IMR-90 (cell line): ENCODE results near the gene IFFO2. TPM values are rescaled to one million over a fixed set of nuclear protein-coding genes. Genes with fewer than 3 reads are reported as not detected.
A peak's percentile ranks its signal among the peaks of the same experiment; 100 is the strongest.

ENCODE experiments used
- ATAC-seq: fragments of 200-7000 bp; cut with Tn5 transposase; 2 replicates; pipeline ENCODE4 v1.9.1; 2020; ENCODE audit warnings: low read depth, mild to moderate bottlenecking, moderate library complexity
- BruUV-seq: library from RNA; stranded (reverse); fragments of 400-500 nt; replicated peaks from 2 replicates; lab custom pipeline; 2021; lab: Mats Ljungman, UMichigan
- CTCF ChIA-PET: fragments of 300-600 bp; formaldehyde crosslinking; extraction: SDS; loops from one replicate; lab custom pipeline; 2021; ENCODE audit warnings: antibody characterized with exemption; lab: Yijun Ruan, JAX
- POLR2A ChIA-PET: fragments of 300-600 bp; sonication (Branson Sonifier 250); formaldehyde crosslinking; loops from one replicate; lab custom pipeline; 2022; ENCODE audit warnings: antibody characterized with exemption; ENCODE audit not compliant: unreplicated experiment; lab: Charles Lee
- DNase-seq: peaks from one replicate; pipeline ENCODE4 v3.0.0; 2013
- H2AFZ ChIP-seq: replicated peaks from 2 replicates; pipeline ENCODE3; 2013; ENCODE audit warnings: low read length, mild to moderate bottlenecking; ENCODE audit not compliant: poor library complexity
- H2AK5ac ChIP-seq: 2 replicates; pipeline ENCODE4 v1.6.1; 2013; ENCODE audit warnings: low read depth, low read length, inconsistent platforms
- H2AK9ac ChIP-seq: replicated peaks from 2 replicates; pipeline ENCODE3; 2013; ENCODE audit warnings: mild to moderate bottlenecking, low read depth, low read length, moderate library complexity; ENCODE audit not compliant: poor library complexity
- H2BK120ac ChIP-seq: 2 replicates; pipeline ENCODE4 v1.6.1; 2013; ENCODE audit warnings: low read depth, low read length, inconsistent platforms
- H2BK15ac ChIP-seq: 3 replicates; pipeline ENCODE4 v1.6.1; 2013; ENCODE audit warnings: low read depth, low read length, inconsistent platforms
- H2BK20ac ChIP-seq: 2 replicates; pipeline ENCODE4 v1.6.1; 2013; ENCODE audit warnings: low read depth, mild to moderate bottlenecking, inconsistent platforms, low read length, moderate library complexity
- H2BK5ac ChIP-seq: 2 replicates; pipeline ENCODE4 v1.6.1; 2013; ENCODE audit warnings: mild to moderate bottlenecking, low read depth, low read length, inconsistent platforms; ENCODE audit not compliant: poor library complexity, severe bottlenecking
- H3K14ac ChIP-seq: replicated peaks from 2 replicates; pipeline ENCODE4 v1.6.1; 2013; ENCODE audit warnings: low read depth, low read length, inconsistent platforms
- H3K18ac ChIP-seq: 2 replicates; pipeline ENCODE4 v1.6.1; 2013; ENCODE audit warnings: low read depth, low read length, control low read depth
- H3K23ac ChIP-seq: 2 replicates; pipeline ENCODE4 v1.6.1; 2013; ENCODE audit warnings: low read depth, low read length, inconsistent platforms
- H3K27ac ChIP-seq: 2 replicates; pipeline ENCODE4 v1.5.1; 2013; ENCODE audit warnings: mild to moderate bottlenecking, control low read depth, low read length; ENCODE audit not compliant: insufficient read depth
- H3K27me3 ChIP-seq: 2 replicates; pipeline ENCODE4 v1.6.1; 2013; ENCODE audit warnings: low read length; ENCODE audit not compliant: control insufficient read depth, insufficient read depth
- H3K36me3 ChIP-seq: 2 replicates; pipeline ENCODE4 v1.6.1; 2013; ENCODE audit warnings: low read length, mixed read lengths; ENCODE audit not compliant: control insufficient read depth, insufficient read depth
- H3K4ac ChIP-seq: 2 replicates; pipeline ENCODE4 v1.6.1; 2013; ENCODE audit warnings: low read depth, low read length, inconsistent platforms
- H3K4me1 ChIP-seq: 2 replicates; pipeline ENCODE4 v1.6.1; 2013; ENCODE audit warnings: low read length, mixed read lengths; ENCODE audit not compliant: control insufficient read depth, insufficient read depth
- H3K4me2 ChIP-seq: 2 replicates; pipeline ENCODE4 v1.6.1; 2013; ENCODE audit warnings: low read depth, mild to moderate bottlenecking, control low read depth, low read length, moderate library complexity
- H3K4me3 ChIP-seq: 2 replicates; pipeline ENCODE4 v1.5.1; 2013; ENCODE audit warnings: low read depth, mild to moderate bottlenecking, control low read depth, low read length, moderate library complexity; ENCODE audit not compliant: insufficient read depth
- H3K56ac ChIP-seq: 2 replicates; pipeline ENCODE4 v1.6.1; 2013; ENCODE audit warnings: low read length, inconsistent platforms; ENCODE audit not compliant: insufficient read depth; ENCODE audit errors: extremely low read depth
- H3K79me1 ChIP-seq, 2 experiments: 2 replicates each; pipeline ENCODE4 v1.6.1; 2013; ENCODE audit warnings: low read length in 2 of 2, inconsistent platforms in 1 of 2, low read depth in 1 of 2
- H3K9ac ChIP-seq: 2 replicates; pipeline ENCODE4 v1.6.1; 2013; ENCODE audit warnings: low read depth, low read length, control low read depth
- H3K9me1 ChIP-seq: 2 replicates; pipeline ENCODE4 v1.6.1; 2013; ENCODE audit warnings: low read length, inconsistent platforms; ENCODE audit not compliant: insufficient read depth
- H3K9me3 ChIP-seq: 2 replicates; pipeline ENCODE4 v1.6.1; 2013; ENCODE audit warnings: low read length; ENCODE audit not compliant: control insufficient read depth, insufficient read depth
- H4K20me1 ChIP-seq: 2 replicates; pipeline ENCODE4 v1.6.1; 2013; ENCODE audit warnings: low read length, inconsistent platforms; ENCODE audit not compliant: insufficient read depth
- H4K5ac ChIP-seq: 2 replicates; pipeline ENCODE4 v1.6.1; 2013; ENCODE audit warnings: mild to moderate bottlenecking, low read depth, low read length, control low read depth
- H4K8ac ChIP-seq, 2 experiments: 2 replicates each; pipeline ENCODE4 v1.6.1; 2013; ENCODE audit warnings: low read depth in 2 of 2, low read length in 2 of 2, control low read depth in 1 of 2, inconsistent platforms in 1 of 2
- H4K91ac ChIP-seq: 2 replicates; pipeline ENCODE4 v1.6.1; 2013; ENCODE audit warnings: low read depth, low read length, inconsistent platforms; ENCODE audit not compliant: insufficient read depth
- BHLHE40 ChIP-seq: fragments of 150-350 bp; IDR thresholded peaks from 2 replicates; pipeline ENCODE4 v1.6.1; 2016; ENCODE audit warnings: mild to moderate bottlenecking, low read depth, low read length
- MAFK ChIP-seq: IDR thresholded peaks from 2 replicates; pipeline ENCODE4 v1.6.1; 2012; ENCODE audit warnings: low read depth, low read length, improper control_type of control experiment
- MAZ ChIP-seq: IDR thresholded peaks from 2 replicates; pipeline ENCODE4 v1.6.1; 2012; ENCODE audit warnings: low read depth, mild to moderate bottlenecking, low read length, improper control_type of control experiment, moderate library complexity, borderline replicate concordance
- POLR2A ChIP-seq: IDR thresholded peaks from 2 replicates; pipeline ENCODE4 v1.6.1; 2012; ENCODE audit warnings: mild to moderate bottlenecking, low read depth, low read length
- WGBS, 2 experiments: methylation state at CpG; one replicate each; pipeline versions ENCODE4 v1.1.5 to v1.1.7; 2013; ENCODE audit warnings: missing lambda C conversion rate in 2 of 2; ENCODE audit not compliant: insufficient read length in 1 of 2; ENCODE audit errors: extremely low coverage in 2 of 2; 5-methylcytosine and 5-hydroxymethylcytosine counted together
- dilution Hi-C: fragments of 300-500 bp; cut with HindIII; formaldehyde crosslinking; loops from one replicate; pipeline ENCODE4 v1.14.3; 2018; ENCODE audit warnings: low sequenced_read_pairs; ENCODE audit not compliant: unreplicated experiment
- in situ Hi-C: fragments of 300-500 bp; cut with MboI; formaldehyde crosslinking; loops from 3 replicates; pipeline ENCODE4 v1.14.3; 2019; ENCODE audit warnings: low sequenced_read_pairs, inconsistent platforms, mixed read lengths
- intact Hi-C: fragments of 100-400 bp; cut with micrococcal nuclease; formaldehyde crosslinking; loops from 2 replicates; pipeline ENCODE4 v1.10.0; 2022
- polyA plus RNA-seq, 3 experiments: library from polyadenylated mRNA; depleted of rRNA; stranded (reverse); fragments of >200 nt; gene quantifications; 2 replicates each; pipeline ENCODE4 v1.2.3, GENCODE V29; 2012; ENCODE audit warnings: low replicate concordance in 1 of 3
- total RNA-seq: library from RNA; depleted of rRNA; stranded (reverse); fragments of >200 nt; gene quantifications from 2 replicates; pipeline ENCODE4 v1.2.3, GENCODE V29; 2012

Gene IFFO2
- total and polyA plus RNA-seq, 2 of the 4 experiments (the other 2 are of a cell fraction) = 14.5 to 18.2 TPM

DNA sequence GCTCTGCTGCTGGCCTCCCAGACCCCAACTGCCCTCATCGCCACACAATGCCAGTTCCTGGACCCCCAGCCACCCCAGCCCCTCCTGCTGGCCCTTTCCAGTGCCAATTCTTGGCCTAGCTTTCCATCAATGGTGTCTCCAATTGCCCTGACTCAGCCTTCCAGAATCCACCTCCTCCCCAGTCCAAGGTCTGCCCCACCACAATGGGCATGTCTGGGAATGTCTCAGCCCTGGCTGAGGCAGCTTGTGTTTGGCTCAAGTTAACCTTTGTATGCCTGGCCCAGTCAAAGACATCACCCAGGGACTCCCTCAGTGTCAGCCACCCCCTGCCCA lies 70.5 kb downstream of the IFFO2 start:
- Histone ChIP-seq H3K4me3 (no peak overlapping the region), H2BK15ac (no peak overlapping the region; the same call in 2 of the 3 replicates), H3K4me1 (peaks cover 9% of the 10 kb centered on the region), H2BK5ac (peak overlapping the region; percentile 27), H3K4me2 (no peak overlapping the region), H3K9ac (no peak overlapping the region), H3K9me1 (peaks cover 5% of the 10 kb centered on the region), H3K27ac (no peak overlapping the region), H3K27me3 (no peaks in the 10 kb centered on the region), H3K9me3 (no peaks in the 10 kb centered on the region), H3K14ac (0 out of 2 replicates have a peak overlapping the region, but pooled peaks have one; percentile 40), H3K56ac (no peak overlapping the region), H2AK5ac (peak overlapping the region; percentile 80), H4K20me1 (no peaks in the 10 kb centered on the region; the same call in none of the 2 replicates), H4K5ac (peak overlapping the region; percentile 26; the same call in 1 of the 2 replicates), H3K36me3 (peaks cover 3% of the 10 kb centered on the region; the same call in 1 of the 2 replicates), H4K91ac (no peak overlapping the region; the same call in 1 of the 2 replicates), H2AFZ (peak overlapping the region; percentile 70), H2AK9ac (peak overlapping the region; percentile 74), H2BK120ac (no peak overlapping the region), H4K8ac (no peak overlapping the region), H2BK20ac (no peak overlapping the region), H3K4ac (no peak overlapping the region), H3K18ac (no peak overlapping the region), H3K23ac (no peak overlapping the region), H3K79me1 (no peaks in the 10 kb centered on the region)
- DNase-seq (peak; percentile 59), ATAC-seq (peak; percentile 31)
- WGBS, 2 experiments = 100% methylated on average over 1 of the region's 1 CpG; no CpG with 5 or more reads in 1 of the 2 experiments
- no TSS peak for BruUV-seq
- ChIA-PET CTCF (interaction anchor here (1.5 kb wide), 1 partner anchor 10 kb away, joined by 4 read pairs; no protein-coding TSS in a partner anchor), POLR2A (interaction anchor here (0.6 kb wide), 1 partner anchor 75 kb away, joined by 5 read pairs; no protein-coding TSS in a partner anchor)
- in situ Hi-C loops = no loop called here
- TF ChIP-seq MAFK (peak; percentile 49; the same call in 1 of the 2 replicates), BHLHE40 (no peak), MAZ (peak; percentile 47; the same call in 1 of the 2 replicates), POLR2A (no peak)
- dilution Hi-C loops = no loop called here
- intact Hi-C loops = no loop called here
